GM12878 (cell line): ENCODE data around the gene CACNA1E.

Experiments used
- CEBPB ChIP-seq, 2 experiments: fragments of 150-350 bp in 1 of 2; IDR thresholded peaks; 2 replicates each; pipeline ENCODE4 v1.6.1; 2012 to 2014; ENCODE audit warnings: low read depth in 2 of 2, low read length in 2 of 2, borderline replicate concordance in 1 of 2, inconsistent platforms in 1 of 2
- CTCF ChIP-seq, 3 experiments: IDR thresholded peaks in 2 of 3; conservative IDR thresholded peaks in 1 of 3; 2 replicates each; pipeline ENCODE4 v1.5.1; 2011; ENCODE audit warnings: low read depth in 3 of 3, low read length in 3 of 3, mild to moderate bottlenecking in 3 of 3, control low read depth in 2 of 3, moderate library complexity in 2 of 3, inconsistent platforms in 1 of 3, mixed read lengths in 1 of 3; ENCODE audit not compliant: control insufficient read depth in 2 of 3, insufficient read depth in 1 of 3; ENCODE audit errors: extremely low read depth in 1 of 3
- PAX8 ChIP-seq: fragments of 450-650 bp; IDR thresholded peaks from 2 replicates; pipeline ENCODE4 v1.6.1; 2017; ENCODE audit warnings: mild to moderate bottlenecking, moderate library complexity
- POLR2A ChIP-seq: IDR thresholded peaks from 2 replicates; pipeline ENCODE4 v1.6.1; 2011; ENCODE audit warnings: low read depth, mild to moderate bottlenecking, low read length
- RAD51 ChIP-seq: fragments of 450-650 bp; IDR thresholded peaks from 2 replicates; pipeline ENCODE4 v1.6.1; 2016; ENCODE audit warnings: moderate library complexity, mild to moderate bottlenecking, inconsistent platforms
- TBL1XR1 ChIP-seq: IDR thresholded peaks from 2 replicates; pipeline ENCODE4 v1.6.1; 2012; ENCODE audit warnings: low read depth, low read length, improper control_type of control experiment
- ZNF274 ChIP-seq: IDR thresholded peaks from one replicate; pipeline ENCODE4 v1.8.0; 2011; ENCODE audit not compliant: insufficient read length, insufficient read depth

GRCh38 chr1:181506563-181507353 lies 23.4 kb downstream of the CACNA1E start:
- TF ChIP-seq PAX8 (no peak), TBL1XR1 (no peak), RAD51 (no peak), CTCF (IDR thresholded peaks at IDR 0.05 in 2 of 3, conservative IDR thresholded peaks at IDR 0.05 in 1 of 3; ENCODE audit: control insufficient read depth in 2 of 3, extremely low read depth in 1 of 3, insufficient read depth in 1 of 3, low read depth in 3 of 3, low read length in 3 of 3) (no peak), ZNF274 (no peak), POLR2A (no peak), CEBPB (IDR thresholded peaks at IDR 0.05; ENCODE audit: borderline replicate concordance in 1 of 2, low read depth in 2 of 2, low read length in 2 of 2) (no peak)
